ENCODE data around the gene DRC7.
"Not testable (repeated sequence)": the region's sequence is repeated elsewhere in the genome, so short reads cannot be mapped to it uniquely, and the experiment has no call there.

The DRC7 gene

DNA sequence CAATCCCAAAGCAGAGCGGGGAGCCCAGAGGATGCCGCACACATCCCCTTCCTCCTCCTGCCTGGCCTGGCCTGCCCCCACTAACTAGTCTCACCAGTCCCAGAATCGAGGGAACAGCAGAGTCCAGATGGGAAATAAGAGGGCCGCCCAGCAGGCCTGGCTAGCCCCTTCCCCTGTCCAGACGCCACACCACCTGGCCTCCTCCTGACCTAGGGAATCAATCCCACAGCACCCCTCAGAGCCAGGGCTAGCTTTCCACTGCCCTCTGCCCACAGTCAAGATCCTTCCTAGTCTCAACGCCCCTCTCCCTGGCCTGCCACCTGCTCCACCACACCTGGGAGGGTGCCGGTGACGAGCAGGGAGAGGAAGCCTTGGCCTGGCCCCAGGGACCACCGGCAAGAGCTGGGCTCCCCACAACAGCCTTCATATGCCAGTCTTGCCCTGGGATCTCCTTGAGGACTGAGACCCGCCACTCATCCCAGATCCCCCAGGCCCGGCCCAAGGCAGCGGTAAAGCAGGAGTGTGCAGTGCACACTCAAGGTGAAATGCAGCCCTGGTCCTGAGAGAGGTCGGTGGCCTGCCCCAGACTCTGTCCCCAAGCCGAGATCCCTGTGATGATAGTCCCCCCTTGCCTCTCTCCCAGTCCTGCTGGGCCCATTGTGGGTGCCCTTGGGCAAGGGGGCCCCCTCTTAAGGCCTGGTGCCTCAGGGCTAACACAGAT is 68.8 kb downstream of the DRC7 start:
- no peak for DNase-seq (ENCODE audit: low spot score)

DNA sequence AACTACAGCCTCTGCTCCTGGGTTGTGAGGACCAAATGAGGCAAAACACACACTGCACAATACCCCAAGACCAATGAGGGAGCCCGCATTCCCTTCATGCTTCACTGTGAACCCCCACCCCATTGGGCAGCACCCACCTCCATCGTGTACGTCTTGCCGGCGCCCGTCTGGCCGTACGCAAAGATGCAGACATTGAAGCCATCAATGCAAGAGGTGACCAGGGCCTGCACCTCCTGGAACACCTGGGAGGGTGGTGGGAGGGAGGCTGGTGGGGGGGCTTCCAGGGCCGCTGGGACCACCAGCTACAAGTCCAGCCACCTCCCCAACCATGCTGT is 69.4 kb downstream of the DRC7 start:
- no peak for DNase-seq (ENCODE audit: low spot score)

GRCh38 chr16:57764341-57765159 is 69.9 kb downstream of the DRC7 start:
- no peak for DNase-seq (ENCODE audit: low spot score)

GRCh38 chr16:57765160-57765728 is 70.6 kb downstream of the DRC7 start:
- DNase-seq (ENCODE audit: low spot score): no peak

GRCh38 chr16:57766714-57767348 is 72.2 kb downstream of the DRC7 start:
- DNase-seq (ENCODE audit: low spot score): no peak

- DNase-seq (ENCODE audit: low spot score): no peak
Measured at GRCh38 chr16:57769541-57770145, 75.0 kb downstream of the DRC7 start.

GRCh38 chr16:57770361-57770760 is 75.8 kb downstream of the DRC7 start:
- DNase-seq (ENCODE audit: low spot score): no peak

DNA sequence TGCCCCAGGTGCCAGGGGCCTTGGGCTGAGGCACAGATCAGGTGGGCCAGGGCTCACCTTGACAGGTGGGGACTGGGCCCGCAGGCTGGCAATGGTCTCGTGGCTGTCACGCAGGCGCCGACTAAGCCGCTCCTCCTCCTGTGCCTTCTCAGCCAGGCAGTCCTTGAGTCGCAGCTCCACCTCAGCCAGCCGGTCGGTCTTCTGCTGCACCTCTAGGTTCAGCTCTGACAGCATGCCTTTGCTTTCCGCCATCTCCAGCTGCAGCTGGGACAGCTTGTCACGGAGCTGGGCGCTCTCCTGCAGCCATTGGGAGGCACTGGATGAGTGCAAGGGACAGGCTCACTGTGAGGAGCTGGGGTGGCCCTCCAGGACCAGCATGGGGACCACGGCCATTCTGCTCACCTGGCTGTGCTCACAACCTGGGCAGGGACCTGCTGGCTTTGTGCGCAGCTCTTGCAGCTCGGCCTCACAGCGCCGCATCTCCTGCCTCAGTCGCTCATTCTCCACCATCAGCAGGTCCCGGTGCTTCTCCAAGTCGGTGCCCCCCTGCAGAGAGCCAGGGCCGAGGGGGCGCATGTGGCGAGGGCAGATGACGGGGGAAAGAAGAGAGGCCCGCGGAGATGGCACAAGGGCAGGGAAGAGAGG is 76.7 kb downstream of the DRC7 start:
- DNase-seq (ENCODE audit: low spot score): no peak

DNA sequence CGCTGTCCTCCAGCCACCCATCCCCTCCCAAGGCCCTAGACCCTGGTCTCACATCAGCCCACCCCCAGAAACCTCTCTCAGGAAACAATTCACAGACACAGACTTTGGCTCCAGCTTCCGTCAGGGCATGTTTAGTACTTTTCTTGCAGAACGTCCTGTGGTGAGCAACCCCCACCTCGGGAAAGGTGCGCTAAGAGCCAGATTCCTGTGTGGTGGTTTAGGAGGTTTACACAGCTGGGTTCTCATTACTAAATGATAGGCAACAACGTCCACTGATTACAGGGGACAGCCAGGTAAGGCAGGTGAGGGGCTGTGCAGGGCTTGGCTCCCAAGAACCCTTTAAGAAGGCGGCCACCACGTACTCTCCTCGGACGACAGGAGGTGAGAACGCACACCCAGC is 78.4 kb downstream of the DRC7 start:
- no peak for DNase-seq (ENCODE audit: low spot score)

DNA sequence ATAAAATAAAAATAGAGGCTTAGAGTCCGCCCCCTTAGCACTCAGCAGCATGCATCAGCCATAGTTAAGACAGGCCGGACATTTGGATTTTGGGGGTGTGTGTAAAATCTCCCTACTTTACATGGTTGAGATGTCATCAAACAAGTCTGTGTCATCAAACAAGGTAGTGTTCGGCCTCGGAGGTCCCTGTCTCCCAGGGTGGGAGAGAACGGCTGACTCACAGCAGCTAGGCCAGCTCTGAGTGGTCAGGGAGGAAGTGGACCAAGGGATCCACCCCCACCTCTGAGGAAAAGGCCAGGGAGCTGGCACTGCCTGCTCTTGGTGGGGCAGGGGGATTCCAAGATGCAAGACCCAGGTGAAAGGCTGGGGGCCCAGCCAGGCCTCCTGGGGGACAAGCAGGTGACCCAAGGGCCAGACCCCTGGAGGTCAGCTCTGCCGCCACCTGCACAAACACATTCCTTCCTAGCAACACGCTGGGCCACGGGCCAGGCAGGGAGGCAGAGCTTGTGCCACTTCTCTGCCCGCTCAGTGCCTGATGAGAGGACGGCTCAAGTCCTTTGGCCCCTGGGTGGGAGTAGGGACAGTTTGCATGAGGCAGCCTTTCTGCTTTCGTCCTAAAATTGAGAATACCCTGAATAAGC is 79.2 kb downstream of the DRC7 start:
- DNase-seq (ENCODE audit: low spot score): no peak

GRCh38 chr16:57774705-57775285 is 80.2 kb downstream of the DRC7 start:
- DNase-seq (ENCODE audit: low spot score): no peak

DNA sequence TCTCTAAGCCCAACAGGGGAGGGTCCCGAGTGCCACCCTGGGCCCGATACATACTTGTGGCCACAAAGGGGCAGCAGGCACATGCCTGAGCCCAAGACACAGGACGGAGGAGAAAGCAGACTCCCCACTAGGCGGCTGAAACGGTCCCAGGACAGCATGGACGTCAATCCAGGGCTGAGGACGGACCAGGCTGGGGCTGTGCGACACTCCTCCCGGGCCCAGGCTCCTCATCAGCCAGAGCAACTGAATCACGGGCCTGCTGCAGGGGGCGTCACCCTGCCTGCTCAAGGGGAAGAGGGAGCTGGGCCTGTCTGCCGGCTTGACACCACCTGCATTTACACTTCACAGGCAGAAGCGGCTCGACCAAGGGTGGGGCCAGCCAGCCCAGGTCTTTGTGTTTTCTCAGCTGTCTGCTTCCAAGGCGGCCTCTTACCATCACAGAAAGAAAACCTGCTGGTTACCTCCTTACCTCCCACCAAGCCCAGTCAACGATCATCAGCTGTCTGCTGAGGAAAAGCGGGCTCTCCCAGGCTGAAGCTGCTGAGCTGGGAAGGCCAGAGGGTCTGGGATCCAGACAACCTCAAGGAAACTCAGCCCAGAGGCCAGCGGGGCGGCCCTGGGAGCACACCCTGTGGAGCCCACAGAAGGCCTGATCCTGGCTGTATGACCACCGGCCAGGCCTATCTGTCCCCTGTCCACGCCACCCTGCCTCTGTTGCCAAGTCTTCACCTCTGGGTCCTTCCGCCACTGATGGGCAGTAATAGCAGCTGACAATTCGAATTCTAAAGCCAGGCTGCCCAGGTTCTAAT is 81.3 kb downstream of the DRC7 start:
- no peak for DNase-seq (ENCODE audit: low spot score)

DNA sequence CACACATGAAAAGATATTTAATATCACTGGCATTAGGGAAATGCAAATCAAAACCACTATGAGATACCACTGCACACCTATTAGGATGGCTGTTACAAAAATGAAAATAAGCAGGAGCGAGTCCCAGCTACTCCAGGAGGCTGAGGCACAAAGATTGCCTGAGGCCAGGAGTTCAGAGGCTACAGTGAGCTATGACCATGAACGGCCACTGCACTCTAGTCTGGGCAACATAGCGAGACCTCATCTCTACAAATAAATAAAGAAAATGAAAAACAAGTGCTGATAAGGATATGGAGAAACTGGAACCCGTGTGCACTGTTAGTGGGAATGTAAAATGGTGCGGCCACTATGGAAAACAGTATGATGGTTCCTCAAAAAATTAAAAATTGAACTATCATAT is 84.1 kb downstream of the DRC7 start:
- no peak for DNase-seq (ENCODE audit: low spot score)

DNA sequence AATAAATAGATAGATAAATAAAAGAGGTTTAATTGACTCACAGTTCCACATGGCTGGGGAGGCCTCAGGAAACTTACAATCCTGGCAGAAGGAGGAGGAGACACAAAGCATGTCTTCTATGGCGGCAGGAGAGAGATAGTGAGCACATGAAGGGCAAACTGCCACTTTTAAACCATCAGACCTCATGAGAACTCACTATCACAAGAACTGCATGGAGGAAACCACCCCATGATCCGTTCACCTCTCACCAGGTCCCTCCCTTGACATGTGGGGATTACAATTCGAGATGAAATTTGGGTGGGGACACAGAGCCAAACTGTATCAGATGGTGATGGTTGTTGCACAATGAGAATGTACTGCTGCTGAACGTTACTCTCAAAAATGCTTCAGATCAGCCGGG is 85.2 kb downstream of the DRC7 start:
- DNase-seq (ENCODE audit: low spot score): not testable (repeated sequence)

DNA sequence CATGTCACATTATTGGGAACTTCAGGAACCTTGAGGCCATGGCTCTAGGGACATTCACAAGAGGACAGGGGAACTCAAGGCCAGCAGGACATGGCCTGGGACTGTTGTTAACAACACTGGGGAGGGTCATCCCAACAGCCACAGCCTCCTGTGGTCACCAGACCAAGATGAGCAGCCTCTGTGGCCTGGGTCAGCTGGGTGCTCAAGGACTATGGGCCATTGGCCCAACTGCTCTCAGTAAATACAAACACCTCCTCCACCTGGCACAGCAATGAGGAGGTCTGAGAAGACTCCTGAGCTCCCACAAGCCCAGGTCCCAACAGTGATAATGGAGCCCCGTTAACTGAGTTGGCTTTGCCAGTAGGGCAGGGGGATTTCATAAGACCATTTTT is 86.7 kb downstream of the DRC7 start:
- no peak for DNase-seq (ENCODE audit: low spot score)

All from left forelimb (tissue), 1 donor.